NT2/D1 (cell line): Measurements from ENCODE around the gene RPLP1.

ENCODE experiments used
- SUZ12 ChIP-seq: IDR thresholded peaks from 2 replicates; pipeline ENCODE4 v1.6.1; 2011; ENCODE audit not compliant: insufficient read length, insufficient read depth; ENCODE audit errors: extremely low read depth
- YY1 ChIP-seq: IDR thresholded peaks from 2 replicates; pipeline ENCODE4 v1.6.1; 2011; ENCODE audit not compliant: insufficient read length, insufficient read depth
- ZNF274 ChIP-seq: IDR thresholded peaks from 2 replicates; pipeline ENCODE4 v1.6.1; 2011; ENCODE audit warnings: mild to moderate bottlenecking, low read depth, low read length

DNA sequence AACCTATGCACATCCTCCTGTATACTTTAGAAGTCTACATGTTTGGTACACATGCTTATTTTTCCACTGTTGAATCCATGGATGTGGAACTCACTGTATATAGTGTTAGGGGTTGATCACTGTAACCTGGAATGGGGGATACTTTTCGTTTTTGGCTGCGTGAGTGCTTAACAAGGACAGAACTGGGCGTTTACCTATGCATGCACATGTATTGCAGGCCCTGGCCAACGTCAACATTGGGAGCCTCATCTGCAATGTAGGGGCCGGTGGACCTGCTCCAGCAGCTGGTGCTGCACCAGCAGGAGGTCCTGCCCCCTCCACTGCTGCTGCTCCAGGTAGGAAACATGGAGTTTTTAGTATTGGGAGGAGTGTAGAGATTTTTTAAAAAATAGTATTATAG lies 2.3 kb downstream of the RPLP1 start:
- TF ChIP-seq YY1 (no peak), ZNF274 (no peak), SUZ12 (no peak)
